Liver (tissue), 9 donors: ENCODE measurements around the gene GFPT2. TPM values are rescaled to one million over a fixed set of nuclear protein-coding genes. Genes with fewer than 3 reads are reported as not detected.
"Not testable (repeated sequence)": the region's sequence is repeated elsewhere in the genome, so short reads cannot be mapped to it uniquely, and the experiment has no call there.

Source experiments
- DNase-seq: peaks from one replicate; pipeline ENCODE4 v3.0.0-alpha.2; 2017; ENCODE audit warnings: low spot score
- H3K27ac ChIP-seq, 2 donors: one replicate each; pipeline ENCODE4 v1.7.0; 2013; ENCODE audit warnings: inconsistent platforms in 2 of 2, low read length in 2 of 2, control low read depth in 1 of 2, low read depth in 1 of 2, mild to moderate bottlenecking in 1 of 2
- H3K27me3 ChIP-seq, 4 donors: one replicate each; pipeline versions ENCODE4 v1.6.1 to v1.7.0; 2013; ENCODE audit warnings: low read length in 3 of 4, inconsistent platforms in 1 of 4, mild to moderate bottlenecking in 1 of 4, moderate library complexity in 1 of 4; ENCODE audit not compliant: control insufficient read depth in 4 of 4, insufficient read depth in 4 of 4
- H3K36me3 ChIP-seq, 4 donors: one replicate each; pipeline versions ENCODE4 v1.6.1 to v1.7.0; 2013; ENCODE audit warnings: low read length in 3 of 4, mild to moderate bottlenecking in 3 of 4, low read depth in 1 of 4, moderate library complexity in 1 of 4; ENCODE audit not compliant: control insufficient read depth in 4 of 4, insufficient read depth in 3 of 4
- H3K4me1 ChIP-seq, 4 donors: one replicate each; pipeline versions ENCODE4 v1.6.1 to v1.7.0; 2013; ENCODE audit warnings: low read length in 3 of 4, mild to moderate bottlenecking in 3 of 4, moderate library complexity in 1 of 4; ENCODE audit not compliant: control insufficient read depth in 4 of 4, insufficient read depth in 4 of 4
- H3K4me3 ChIP-seq, 3 donors: one replicate each; pipeline versions ENCODE4 v1.6.1 to v1.7.0; 2013; ENCODE audit warnings: low read length in 3 of 3, control low read depth in 1 of 3, low read depth in 1 of 3, mild to moderate bottlenecking in 1 of 3
- H3K9ac ChIP-seq, 2 donors: one replicate each; pipeline ENCODE4 v1.7.0; 2013; ENCODE audit warnings: low read length in 2 of 2, mild to moderate bottlenecking in 2 of 2, moderate library complexity in 2 of 2, control low read depth in 1 of 2, low read depth in 1 of 2
- H3K9me3 ChIP-seq, 4 donors: one replicate each; pipeline versions ENCODE4 v1.6.1 to v1.7.0; 2013; ENCODE audit warnings: low read length in 3 of 4; ENCODE audit not compliant: control insufficient read depth in 4 of 4
- ATF3 ChIP-seq: IDR thresholded peaks from 2 replicates; pipeline ENCODE4 v1.6.1; 2016; ENCODE audit warnings: antibody characterized with exemption
- EGR1 ChIP-seq, 2 donors: IDR thresholded peaks; 2 replicates each; pipeline ENCODE4 v1.6.1; 2016 to 2018; ENCODE audit warnings: antibody characterized with exemption in 2 of 2, low read depth in 2 of 2
- FOXA1 ChIP-seq: IDR thresholded peaks from 2 replicates; pipeline ENCODE4 v1.6.1; 2016; ENCODE audit warnings: antibody characterized with exemption
- FOXA2 ChIP-seq: IDR thresholded peaks from 2 replicates; pipeline ENCODE4 v1.6.1; 2016; ENCODE audit warnings: antibody characterized with exemption
- GABPA ChIP-seq, 2 donors: IDR thresholded peaks in 1 of 2; conservative IDR thresholded peaks in 1 of 2; 2 replicates each; pipeline ENCODE4 v1.6.1; 2016; ENCODE audit warnings: antibody characterized with exemption in 2 of 2, mild to moderate bottlenecking in 1 of 2, moderate library complexity in 1 of 2
- HNF4A ChIP-seq, 2 donors: conservative IDR thresholded peaks; 2 replicates each; pipeline ENCODE4 v1.6.1; 2016; ENCODE audit warnings: antibody characterized with exemption in 2 of 2, mild to moderate bottlenecking in 2 of 2
- JUND ChIP-seq, 2 donors: IDR thresholded peaks; 2 replicates each; pipeline ENCODE4 v1.6.1; 2016; ENCODE audit warnings: antibody characterized with exemption in 2 of 2
- NR2F2 ChIP-seq: IDR thresholded peaks from 2 replicates; pipeline ENCODE4 v1.6.1; 2016; ENCODE audit warnings: antibody characterized with exemption
- RAD21 ChIP-seq, 2 donors: IDR thresholded peaks; 2 replicates each; pipeline ENCODE4 v1.6.1; 2016; ENCODE audit warnings: antibody characterized with exemption in 2 of 2, mild to moderate bottlenecking in 2 of 2
- RXRA ChIP-seq, 2 donors: IDR thresholded peaks; 2 replicates each; pipeline ENCODE4 v1.6.1; 2017 to 2018; ENCODE audit warnings: antibody characterized with exemption in 2 of 2, mild to moderate bottlenecking in 1 of 2
- TAF1 ChIP-seq: conservative IDR thresholded peaks from 2 replicates; pipeline ENCODE4 v1.6.1; 2016; ENCODE audit warnings: antibody characterized with exemption, mild to moderate bottlenecking
- YY1 ChIP-seq: IDR thresholded peaks from 2 replicates; pipeline ENCODE4 v1.6.1; 2016; ENCODE audit warnings: antibody characterized with exemption, mild to moderate bottlenecking
- WGBS: extraction: QIAGEN DNeasy Blood & Tissue Kit; methylation state at CpG from one replicate; pipeline ENCODE4 v1.1.7; 2013; 5-methylcytosine and 5-hydroxymethylcytosine counted together
- polyA plus RNA-seq, 2 donors: library from polyadenylated mRNA; stranded (reverse) in 1 of 2; unstranded in 1 of 2; fragments of 200-250 nt in 1 of 2; fragments of >200 nt in 1 of 2; fragmentation: Nextera tagmentation in 1 of 2; extraction: Ambion mirVana in 1 of 2; gene quantifications; one replicate each; pipeline versions ENCODE4 v1.2.1 to v1.2.3, GENCODE V29; 2013 to 2015
- total RNA-seq, 2 donors: library from RNA; depleted of rRNA; stranded (reverse); fragments of >200 nt; gene quantifications; one replicate each; pipeline ENCODE4 v1.2.3, GENCODE V29; 2014
- TF ChIP-seq, protein P1 (sequence below): fragments of 150-350 bp; IDR thresholded peaks from 2 replicates; pipeline ENCODE4 v1.5.1; 2017; ENCODE audit warnings: improper control_type of control experiment, low read depth, low read length; ENCODE audit not compliant: missing input control
- TF ChIP-seq, protein P2 (sequence below): IDR thresholded peaks from 2 replicates; pipeline ENCODE4 v1.6.1; 2016; ENCODE audit warnings: antibody characterized with exemption
- TF ChIP-seq, protein P3 (sequence below): IDR thresholded peaks from 2 replicates; pipeline ENCODE4 v1.6.1; 2016; ENCODE audit warnings: antibody characterized with exemption
- TF ChIP-seq, protein P4 (sequence below): IDR thresholded peaks from 2 replicates; pipeline ENCODE4 v1.6.1; 2016; ENCODE audit warnings: antibody characterized with exemption, mild to moderate bottlenecking
- donor health status: healthy.
- donor health status: healthy.
- donor health status: healthy.
- donor health status: healthy.
- donor health status: healthy.

GFPT2 gene
- total and polyA plus RNA-seq, 4 donors, result 0.32 to 1.8 (median 0.54) TPM

- Histone ChIP-seq H3K27ac (no peak overlapping the region), H3K9ac (no peak overlapping the region), H3K36me3 (no peaks in the 10 kb centered on the region), H3K27me3 (peaks cover 0 to 2% (median 0%) of the 10 kb centered on the region in 4 donors), H3K4me3 (no peak overlapping the region), H3K9me3 (no peaks in the 10 kb centered on the region), H3K4me1 (no peaks in the 10 kb centered on the region)
- DNase-seq, result no peak
- 66% methylated on average over 4 of the region's 4 CpGs for WGBS
- no peak for TF ChIP-seq YY1
- TF ChIP-seq, protein P1, sequence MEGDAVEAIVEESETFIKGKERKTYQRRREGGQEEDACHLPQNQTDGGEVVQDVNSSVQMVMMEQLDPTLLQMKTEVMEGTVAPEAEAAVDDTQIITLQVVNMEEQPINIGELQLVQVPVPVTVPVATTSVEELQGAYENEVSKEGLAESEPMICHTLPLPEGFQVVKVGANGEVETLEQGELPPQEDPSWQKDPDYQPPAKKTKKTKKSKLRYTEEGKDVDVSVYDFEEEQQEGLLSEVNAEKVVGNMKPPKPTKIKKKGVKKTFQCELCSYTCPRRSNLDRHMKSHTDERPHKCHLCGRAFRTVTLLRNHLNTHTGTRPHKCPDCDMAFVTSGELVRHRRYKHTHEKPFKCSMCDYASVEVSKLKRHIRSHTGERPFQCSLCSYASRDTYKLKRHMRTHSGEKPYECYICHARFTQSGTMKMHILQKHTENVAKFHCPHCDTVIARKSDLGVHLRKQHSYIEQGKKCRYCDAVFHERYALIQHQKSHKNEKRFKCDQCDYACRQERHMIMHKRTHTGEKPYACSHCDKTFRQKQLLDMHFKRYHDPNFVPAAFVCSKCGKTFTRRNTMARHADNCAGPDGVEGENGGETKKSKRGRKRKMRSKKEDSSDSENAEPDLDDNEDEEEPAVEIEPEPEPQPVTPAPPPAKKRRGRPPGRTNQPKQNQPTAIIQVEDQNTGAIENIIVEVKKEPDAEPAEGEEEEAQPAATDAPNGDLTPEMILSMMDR, result no peak
- TF ChIP-seq EGR1 (IDR thresholded peaks at IDR 0.05; ENCODE audit: low read depth in 2 of 2), result no peak
- TF ChIP-seq FOXA2, result no peak
- TF ChIP-seq, protein P2, sequence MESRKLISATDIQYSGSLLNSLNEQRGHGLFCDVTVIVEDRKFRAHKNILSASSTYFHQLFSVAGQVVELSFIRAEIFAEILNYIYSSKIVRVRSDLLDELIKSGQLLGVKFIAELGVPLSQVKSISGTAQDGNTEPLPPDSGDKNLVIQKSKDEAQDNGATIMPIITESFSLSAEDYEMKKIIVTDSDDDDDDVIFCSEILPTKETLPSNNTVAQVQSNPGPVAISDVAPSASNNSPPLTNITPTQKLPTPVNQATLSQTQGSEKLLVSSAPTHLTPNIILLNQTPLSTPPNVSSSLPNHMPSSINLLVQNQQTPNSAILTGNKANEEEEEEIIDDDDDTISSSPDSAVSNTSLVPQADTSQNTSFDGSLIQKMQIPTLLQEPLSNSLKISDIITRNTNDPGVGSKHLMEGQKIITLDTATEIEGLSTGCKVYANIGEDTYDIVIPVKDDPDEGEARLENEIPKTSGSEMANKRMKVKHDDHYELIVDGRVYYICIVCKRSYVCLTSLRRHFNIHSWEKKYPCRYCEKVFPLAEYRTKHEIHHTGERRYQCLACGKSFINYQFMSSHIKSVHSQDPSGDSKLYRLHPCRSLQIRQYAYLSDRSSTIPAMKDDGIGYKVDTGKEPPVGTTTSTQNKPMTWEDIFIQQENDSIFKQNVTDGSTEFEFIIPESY, result no peak
- no peak for TF ChIP-seq GABPA (IDR thresholded peaks at IDR 0.05 in 1 of 2, conservative IDR thresholded peaks at IDR 0.05 in 1 of 2)
- TF ChIP-seq HNF4A (conservative IDR thresholded peaks at IDR 0.05), result no peak
- no peak for TF ChIP-seq JUND (IDR thresholded peaks at IDR 0.05)
- TF ChIP-seq RXRA (IDR thresholded peaks at IDR 0.05), result no peak
- TF ChIP-seq, protein P3, sequence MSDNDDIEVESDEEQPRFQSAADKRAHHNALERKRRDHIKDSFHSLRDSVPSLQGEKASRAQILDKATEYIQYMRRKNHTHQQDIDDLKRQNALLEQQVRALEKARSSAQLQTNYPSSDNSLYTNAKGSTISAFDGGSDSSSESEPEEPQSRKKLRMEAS, result no peak
- TF ChIP-seq RAD21 (IDR thresholded peaks at IDR 0.05), result no peak
- no peak for TF ChIP-seq FOXA1
- TF ChIP-seq, protein P4, sequence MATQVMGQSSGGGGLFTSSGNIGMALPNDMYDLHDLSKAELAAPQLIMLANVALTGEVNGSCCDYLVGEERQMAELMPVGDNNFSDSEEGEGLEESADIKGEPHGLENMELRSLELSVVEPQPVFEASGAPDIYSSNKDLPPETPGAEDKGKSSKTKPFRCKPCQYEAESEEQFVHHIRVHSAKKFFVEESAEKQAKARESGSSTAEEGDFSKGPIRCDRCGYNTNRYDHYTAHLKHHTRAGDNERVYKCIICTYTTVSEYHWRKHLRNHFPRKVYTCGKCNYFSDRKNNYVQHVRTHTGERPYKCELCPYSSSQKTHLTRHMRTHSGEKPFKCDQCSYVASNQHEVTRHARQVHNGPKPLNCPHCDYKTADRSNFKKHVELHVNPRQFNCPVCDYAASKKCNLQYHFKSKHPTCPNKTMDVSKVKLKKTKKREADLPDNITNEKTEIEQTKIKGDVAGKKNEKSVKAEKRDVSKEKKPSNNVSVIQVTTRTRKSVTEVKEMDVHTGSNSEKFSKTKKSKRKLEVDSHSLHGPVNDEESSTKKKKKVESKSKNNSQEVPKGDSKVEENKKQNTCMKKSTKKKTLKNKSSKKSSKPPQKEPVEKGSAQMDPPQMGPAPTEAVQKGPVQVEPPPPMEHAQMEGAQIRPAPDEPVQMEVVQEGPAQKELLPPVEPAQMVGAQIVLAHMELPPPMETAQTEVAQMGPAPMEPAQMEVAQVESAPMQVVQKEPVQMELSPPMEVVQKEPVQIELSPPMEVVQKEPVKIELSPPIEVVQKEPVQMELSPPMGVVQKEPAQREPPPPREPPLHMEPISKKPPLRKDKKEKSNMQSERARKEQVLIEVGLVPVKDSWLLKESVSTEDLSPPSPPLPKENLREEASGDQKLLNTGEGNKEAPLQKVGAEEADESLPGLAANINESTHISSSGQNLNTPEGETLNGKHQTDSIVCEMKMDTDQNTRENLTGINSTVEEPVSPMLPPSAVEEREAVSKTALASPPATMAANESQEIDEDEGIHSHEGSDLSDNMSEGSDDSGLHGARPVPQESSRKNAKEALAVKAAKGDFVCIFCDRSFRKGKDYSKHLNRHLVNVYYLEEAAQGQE, result no peak
- no peak for TF ChIP-seq NR2F2
- no peak for TF ChIP-seq ATF3
- no peak for TF ChIP-seq TAF1
Observed at GRCh38 chr5:180301253-180301652, 51.9 kb downstream of the GFPT2 start.

- TF ChIP-seq, protein P2, result no peak
- no peak overlapping the region for H3K4me3 ChIP-seq
- no peak overlapping the region for H3K27ac ChIP-seq
- H3K27me3 ChIP-seq, result peaks cover 0 to 2% (median 0%) of the 10 kb centered on the region in 4 donors
- no peaks in the 10 kb centered on the region for H3K9me3 ChIP-seq
- no peaks in the 10 kb centered on the region for H3K4me1 ChIP-seq
- DNase-seq, result no peak
- no peak overlapping the region for H3K9ac ChIP-seq
- no peaks in the 10 kb centered on the region for H3K36me3 ChIP-seq
- 85% methylated on average over 3 of the region's 3 CpGs for WGBS
Observed at GRCh38 chr5:180299526-180299925, 53.6 kb downstream of the GFPT2 start.

DNA sequence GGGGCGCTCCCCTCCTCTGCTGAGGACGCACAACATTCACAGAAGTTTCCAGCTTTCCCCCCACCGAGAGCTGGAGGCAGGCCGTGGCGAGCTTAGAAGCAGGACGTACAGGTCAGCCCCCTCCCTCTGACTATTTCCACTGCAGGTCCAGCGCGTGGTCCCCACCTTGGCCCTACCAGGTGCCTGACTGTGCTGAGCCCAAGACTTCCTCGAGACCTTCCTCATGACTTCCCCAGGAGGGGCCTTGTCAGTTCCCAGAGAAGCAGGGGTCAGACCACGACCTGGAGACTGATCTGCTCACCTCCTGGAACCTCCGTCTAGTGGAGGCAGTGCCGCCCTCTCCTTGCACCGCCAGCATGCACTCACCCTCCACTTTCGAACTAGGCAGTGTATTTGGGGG, 54.1 kb downstream of the GFPT2 start:
- not testable (repeated sequence) for H3K27ac ChIP-seq, DNase-seq, H3K9ac ChIP-seq, H3K27me3 ChIP-seq, H3K9me3 ChIP-seq, H3K4me3 ChIP-seq, H3K36me3 ChIP-seq, H3K4me1 ChIP-seq
- 94% methylated on average over 14 of the region's 14 CpGs for WGBS
